ENCODE data around the gene ULK1. TPM values are rescaled to one million over a fixed set of nuclear protein-coding genes. Genes with fewer than 3 reads are reported as not detected.

The ULK1 gene
- total and polyA plus RNA-seq, 10 donors, result 9.9 to 60.7 (median 46.7) TPM

- intact Hi-C loops (cut with DNase I; ENCODE audit: low total_unique reads), result no loop called here
- H3K9me3 ChIP-seq, result no peaks in the 10 kb centered on the region
- TF ChIP-seq POLR2AphosphoS5 (IDR thresholded peaks at IDR 0.05), result no peak
- no peak for TF ChIP-seq CTCF (IDR thresholded peaks at IDR 0.05 in 8 of 11, conservative IDR thresholded peaks at IDR 0.05 in 3 of 11)
- TF ChIP-seq POLR2A (IDR thresholded peaks at IDR 0.05), result no peak
- H3K27me3 ChIP-seq (replicated peaks in 1 of 7), result no peaks in the 10 kb centered on the region
- peak; percentile 75 for DNase-seq
- H3K27ac ChIP-seq, result no peak overlapping the region
- WGBS, 5 donors, result 72 to 98% (median 96%) methylated on average over 7 to 61 of the region's 61 CpGs
- H3K36me3 ChIP-seq, result peaks cover 3 to 91% (median 67%) of the 10 kb centered on the region in 6 donors
- H3K4me1 ChIP-seq, result peaks cover 5 to 50% (median 24%) of the 10 kb centered on the region in 6 donors
- H3K4me3 ChIP-seq, result no peak overlapping the region
These were observed 14.8 kb downstream of the ULK1 start for GRCh38 chr12:131909081-131909751.

GRCh38 chr12:131909752-131910219 is 15.4 kb downstream of the ULK1 start:
- DNase-seq, result peak; percentile 64
- Histone ChIP-seq H3K4me1 (peaks cover 5 to 44% (median 22%) of the 10 kb centered on the region in 6 donors), H3K27me3 (replicated peaks in 1 of 7) (no peaks in the 10 kb centered on the region), H3K4me3 (no peak overlapping the region), H3K9me3 (no peaks in the 10 kb centered on the region), H3K27ac (no peak overlapping the region), H3K36me3 (peaks cover 3 to 93% (median 73%) of the 10 kb centered on the region in 6 donors)
- intact Hi-C loops (cut with DNase I; ENCODE audit: low total_unique reads), result no loop called here
- 94 to 98% (median 95%) methylated on average over 16 to 26 of the region's 26 CpGs for WGBS, 5 donors
- peak in 2 of 3 donors; percentile 6 to 43 for TF ChIP-seq POLR2AphosphoS5 (IDR thresholded peaks at IDR 0.05)
- TF ChIP-seq CTCF (IDR thresholded peaks at IDR 0.05 in 8 of 11, conservative IDR thresholded peaks at IDR 0.05 in 3 of 11), result no peak

- no peak for DNase-seq
- WGBS, 5 donors, result 84 to 90% (median 87%) methylated on average over 18 to 23 of the region's 23 CpGs
- Histone ChIP-seq H3K4me3 (no peak overlapping the region), H3K27me3 (replicated peaks in 1 of 7) (no peaks in the 10 kb centered on the region), H3K36me3 (peaks cover 3 to 94% (median 80%) of the 10 kb centered on the region in 6 donors), H3K27ac (no peak overlapping the region), H3K4me1 (peaks cover 5 to 38% (median 18%) of the 10 kb centered on the region in 6 donors), H3K9me3 (no peaks in the 10 kb centered on the region)
- TF ChIP-seq POLR2AphosphoS5 (IDR thresholded peaks at IDR 0.05), result peak in 1 of 3 donors; percentile 4
- TF ChIP-seq POLR2A (IDR thresholded peaks at IDR 0.05), result no peak
- intact Hi-C loops (cut with DNase I; ENCODE audit: low total_unique reads), result no loop called here
These were observed 16.0 kb downstream of the ULK1 start for GRCh38 chr12:131910302-131911027.

GRCh38 chr12:131911028-131911650 is 16.7 kb downstream of the ULK1 start:
- Histone ChIP-seq H3K4me3 (no peak overlapping the region), H3K27me3 (replicated peaks in 1 of 7) (no peaks in the 10 kb centered on the region), H3K36me3 (peaks cover 3 to 100% (median 86%) of the 10 kb centered on the region in 6 donors), H3K9me3 (no peaks in the 10 kb centered on the region), H3K4me1 (peaks cover 5 to 32% (median 15%) of the 10 kb centered on the region in 6 donors), H3K27ac (peak overlapping the region in 1 of 8 donors; percentile 58)
- no peak for DNase-seq
- TF ChIP-seq POLR2A (IDR thresholded peaks at IDR 0.05) (no peak), POLR2AphosphoS5 (IDR thresholded peaks at IDR 0.05) (peak in 2 of 3 donors; percentile 4 to 6)
- WGBS, 5 donors, result 68 to 95% (median 93%) methylated on average over 5 to 17 of the region's 17 CpGs
- intact Hi-C loops (cut with DNase I; ENCODE audit: low total_unique reads), result no loop called here

Measured in spleen (tissue), 11 donors.